Liver (tissue), 9 donors: ENCODE results near the gene TECTB. TPM values are rescaled to one million over a fixed set of nuclear protein-coding genes. Genes with fewer than 3 reads are reported as not detected.

Experiments
- DNase-seq: peaks from one replicate; pipeline ENCODE4 v3.0.0-alpha.2; 2017; ENCODE audit warnings: low spot score
- H3K27ac ChIP-seq, 2 donors: one replicate each; pipeline ENCODE4 v1.7.0; 2013; ENCODE audit warnings: inconsistent platforms in 2 of 2, low read length in 2 of 2, control low read depth in 1 of 2, low read depth in 1 of 2, mild to moderate bottlenecking in 1 of 2
- H3K27me3 ChIP-seq, 4 donors: one replicate each; pipeline versions ENCODE4 v1.6.1 to v1.7.0; 2013; ENCODE audit warnings: low read length in 3 of 4, inconsistent platforms in 1 of 4, mild to moderate bottlenecking in 1 of 4, moderate library complexity in 1 of 4; ENCODE audit not compliant: control insufficient read depth in 4 of 4, insufficient read depth in 4 of 4
- H3K36me3 ChIP-seq, 4 donors: one replicate each; pipeline versions ENCODE4 v1.6.1 to v1.7.0; 2013; ENCODE audit warnings: low read length in 3 of 4, mild to moderate bottlenecking in 3 of 4, low read depth in 1 of 4, moderate library complexity in 1 of 4; ENCODE audit not compliant: control insufficient read depth in 4 of 4, insufficient read depth in 3 of 4
- H3K4me1 ChIP-seq, 4 donors: one replicate each; pipeline versions ENCODE4 v1.6.1 to v1.7.0; 2013; ENCODE audit warnings: low read length in 3 of 4, mild to moderate bottlenecking in 3 of 4, moderate library complexity in 1 of 4; ENCODE audit not compliant: control insufficient read depth in 4 of 4, insufficient read depth in 4 of 4
- H3K4me3 ChIP-seq, 3 donors: one replicate each; pipeline versions ENCODE4 v1.6.1 to v1.7.0; 2013; ENCODE audit warnings: low read length in 3 of 3, control low read depth in 1 of 3, low read depth in 1 of 3, mild to moderate bottlenecking in 1 of 3
- H3K9ac ChIP-seq, 2 donors: one replicate each; pipeline ENCODE4 v1.7.0; 2013; ENCODE audit warnings: low read length in 2 of 2, mild to moderate bottlenecking in 2 of 2, moderate library complexity in 2 of 2, control low read depth in 1 of 2, low read depth in 1 of 2
- H3K9me3 ChIP-seq, 4 donors: one replicate each; pipeline versions ENCODE4 v1.6.1 to v1.7.0; 2013; ENCODE audit warnings: low read length in 3 of 4; ENCODE audit not compliant: control insufficient read depth in 4 of 4
- EGR1 ChIP-seq, 2 donors: IDR thresholded peaks; 2 replicates each; pipeline ENCODE4 v1.6.1; 2016 to 2018; ENCODE audit warnings: antibody characterized with exemption in 2 of 2, low read depth in 2 of 2
- FOXA1 ChIP-seq: IDR thresholded peaks from 2 replicates; pipeline ENCODE4 v1.6.1; 2016; ENCODE audit warnings: antibody characterized with exemption
- FOXA2 ChIP-seq: IDR thresholded peaks from 2 replicates; pipeline ENCODE4 v1.6.1; 2016; ENCODE audit warnings: antibody characterized with exemption
- GABPA ChIP-seq, 2 donors: IDR thresholded peaks in 1 of 2; conservative IDR thresholded peaks in 1 of 2; 2 replicates each; pipeline ENCODE4 v1.6.1; 2016; ENCODE audit warnings: antibody characterized with exemption in 2 of 2, mild to moderate bottlenecking in 1 of 2, moderate library complexity in 1 of 2
- HNF4A ChIP-seq, 2 donors: conservative IDR thresholded peaks; 2 replicates each; pipeline ENCODE4 v1.6.1; 2016; ENCODE audit warnings: antibody characterized with exemption in 2 of 2, mild to moderate bottlenecking in 2 of 2
- HNF4G ChIP-seq: IDR thresholded peaks from 2 replicates; pipeline ENCODE4 v1.6.1; 2016; ENCODE audit warnings: antibody characterized with exemption
- JUND ChIP-seq, 2 donors: IDR thresholded peaks; 2 replicates each; pipeline ENCODE4 v1.6.1; 2016; ENCODE audit warnings: antibody characterized with exemption in 2 of 2
- NR2F2 ChIP-seq: IDR thresholded peaks from 2 replicates; pipeline ENCODE4 v1.6.1; 2016; ENCODE audit warnings: antibody characterized with exemption
- RAD21 ChIP-seq, 2 donors: IDR thresholded peaks; 2 replicates each; pipeline ENCODE4 v1.6.1; 2016; ENCODE audit warnings: antibody characterized with exemption in 2 of 2, mild to moderate bottlenecking in 2 of 2
- RXRA ChIP-seq, 2 donors: IDR thresholded peaks; 2 replicates each; pipeline ENCODE4 v1.6.1; 2017 to 2018; ENCODE audit warnings: antibody characterized with exemption in 2 of 2, mild to moderate bottlenecking in 1 of 2
- SP1 ChIP-seq: IDR thresholded peaks from 2 replicates; pipeline ENCODE4 v1.6.1; 2018; ENCODE audit warnings: antibody characterized with exemption, mild to moderate bottlenecking
- TAF1 ChIP-seq: conservative IDR thresholded peaks from 2 replicates; pipeline ENCODE4 v1.6.1; 2016; ENCODE audit warnings: antibody characterized with exemption, mild to moderate bottlenecking
- YY1 ChIP-seq: IDR thresholded peaks from 2 replicates; pipeline ENCODE4 v1.6.1; 2016; ENCODE audit warnings: antibody characterized with exemption, mild to moderate bottlenecking
- WGBS: extraction: QIAGEN DNeasy Blood & Tissue Kit; methylation state at CpG from one replicate; pipeline ENCODE4 v1.1.7; 2013; 5-methylcytosine and 5-hydroxymethylcytosine counted together
- polyA plus RNA-seq, 2 donors: library from polyadenylated mRNA; stranded (reverse) in 1 of 2; unstranded in 1 of 2; fragments of 200-250 nt in 1 of 2; fragments of >200 nt in 1 of 2; fragmentation: Nextera tagmentation in 1 of 2; extraction: Ambion mirVana in 1 of 2; gene quantifications; one replicate each; pipeline versions ENCODE4 v1.2.1 to v1.2.3, GENCODE V29; 2013 to 2015
- total RNA-seq, 2 donors: library from RNA; depleted of rRNA; stranded (reverse); fragments of >200 nt; gene quantifications; one replicate each; pipeline ENCODE4 v1.2.3, GENCODE V29; 2014
- TF ChIP-seq, protein P1 (sequence below): IDR thresholded peaks from 2 replicates; pipeline ENCODE4 v1.6.1; 2016; ENCODE audit warnings: antibody characterized with exemption
- TF ChIP-seq, protein P2 (sequence below): IDR thresholded peaks from 2 replicates; pipeline ENCODE4 v1.6.1; 2016; ENCODE audit warnings: antibody characterized with exemption, mild to moderate bottlenecking
- TF ChIP-seq, protein P3 (sequence below): IDR thresholded peaks from 2 replicates; pipeline ENCODE4 v1.6.1; 2016; ENCODE audit warnings: antibody characterized with exemption
- TF ChIP-seq, protein P4 (sequence below): IDR thresholded peaks from 2 replicates; pipeline ENCODE4 v1.6.1; 2016; ENCODE audit warnings: antibody characterized with exemption
- TF ChIP-seq, protein P5 (sequence below): fragments of 150-350 bp; IDR thresholded peaks from 2 replicates; pipeline ENCODE4 v1.5.1; 2017; ENCODE audit warnings: improper control_type of control experiment, low read depth, low read length; ENCODE audit not compliant: missing input control
- donor health status: healthy.
- donor health status: healthy.
- donor health status: healthy.
- donor health status: healthy.
- donor health status: healthy.

Gene TECTB
- total and polyA plus RNA-seq, 4 donors: 0.05 to 0.44 (median 0.08) TPM

DNA sequence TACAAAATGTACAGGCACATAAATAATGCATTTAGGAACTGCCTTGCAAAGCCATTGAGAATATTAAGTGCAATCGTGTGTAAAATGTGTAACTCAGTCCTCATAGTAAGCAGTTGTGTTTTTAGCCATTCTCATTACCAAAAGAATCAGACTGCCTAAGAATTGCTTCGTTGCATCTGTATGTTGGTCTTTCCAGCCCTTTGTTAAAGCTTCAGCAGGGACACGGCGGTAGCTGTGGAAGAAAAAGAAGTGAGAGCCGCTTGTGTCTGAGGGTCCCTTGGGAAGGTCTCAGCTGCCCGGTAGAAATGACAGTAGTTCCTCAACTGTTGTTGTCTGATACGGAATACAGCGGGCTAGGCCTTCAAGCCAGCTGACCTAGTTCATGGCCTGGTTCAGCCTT, 67.9 kb downstream of the TECTB start (continued):
- no peak for TF ChIP-seq HNF4A (conservative IDR thresholded peaks at IDR 0.05)
- no peak for TF ChIP-seq JUND (IDR thresholded peaks at IDR 0.05)
- TF ChIP-seq SP1: no peak
- TF ChIP-seq, protein P1, sequence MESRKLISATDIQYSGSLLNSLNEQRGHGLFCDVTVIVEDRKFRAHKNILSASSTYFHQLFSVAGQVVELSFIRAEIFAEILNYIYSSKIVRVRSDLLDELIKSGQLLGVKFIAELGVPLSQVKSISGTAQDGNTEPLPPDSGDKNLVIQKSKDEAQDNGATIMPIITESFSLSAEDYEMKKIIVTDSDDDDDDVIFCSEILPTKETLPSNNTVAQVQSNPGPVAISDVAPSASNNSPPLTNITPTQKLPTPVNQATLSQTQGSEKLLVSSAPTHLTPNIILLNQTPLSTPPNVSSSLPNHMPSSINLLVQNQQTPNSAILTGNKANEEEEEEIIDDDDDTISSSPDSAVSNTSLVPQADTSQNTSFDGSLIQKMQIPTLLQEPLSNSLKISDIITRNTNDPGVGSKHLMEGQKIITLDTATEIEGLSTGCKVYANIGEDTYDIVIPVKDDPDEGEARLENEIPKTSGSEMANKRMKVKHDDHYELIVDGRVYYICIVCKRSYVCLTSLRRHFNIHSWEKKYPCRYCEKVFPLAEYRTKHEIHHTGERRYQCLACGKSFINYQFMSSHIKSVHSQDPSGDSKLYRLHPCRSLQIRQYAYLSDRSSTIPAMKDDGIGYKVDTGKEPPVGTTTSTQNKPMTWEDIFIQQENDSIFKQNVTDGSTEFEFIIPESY: no peak
- no peak for TF ChIP-seq RXRA (IDR thresholded peaks at IDR 0.05)
- no peak for TF ChIP-seq RAD21 (IDR thresholded peaks at IDR 0.05)

DNA sequence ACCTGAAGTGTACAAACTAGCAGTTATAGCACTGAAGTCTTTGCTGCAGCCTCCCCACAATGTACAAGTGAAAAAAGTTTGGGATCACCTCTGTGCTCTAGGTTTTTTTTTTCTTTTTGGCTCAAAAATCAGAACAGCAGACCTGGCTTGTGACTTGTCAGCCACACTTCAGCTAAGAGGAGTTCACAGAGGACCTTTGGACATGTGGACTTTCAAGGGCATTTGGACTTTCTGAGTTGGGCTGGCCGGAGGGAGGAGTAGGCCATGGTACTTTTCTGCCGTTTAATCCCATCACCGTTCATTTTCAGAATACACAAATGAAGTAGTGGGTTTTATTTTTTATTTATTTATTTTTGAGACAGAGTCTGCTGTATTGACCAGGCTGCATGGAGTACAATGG, 68.8 kb downstream of the TECTB start:
- H3K27me3 ChIP-seq: no peaks in the 10 kb centered on the region
- 38% methylated on average over 3 of the region's 3 CpGs for WGBS
- no peak overlapping the region for H3K9ac ChIP-seq
- TF ChIP-seq HNF4A (conservative IDR thresholded peaks at IDR 0.05) (peak; percentile 97), HNF4G (peak; percentile 89), TAF1 (no peak), EGR1 (IDR thresholded peaks at IDR 0.05; ENCODE audit: low read depth in 2 of 2) (no peak), FOXA2 (peak; percentile 16), RXRA (IDR thresholded peaks at IDR 0.05) (peak; percentile 71 to 86), NR2F2 (no peak), YY1 (peak; percentile 22), FOXA1 (no peak), SP1 (peak; percentile 56), GABPA (IDR thresholded peaks at IDR 0.05 in 1 of 2, conservative IDR thresholded peaks at IDR 0.05 in 1 of 2) (no peak), RAD21 (IDR thresholded peaks at IDR 0.05) (peak; percentile 31 to 38), JUND (IDR thresholded peaks at IDR 0.05) (peak in 1 of 2 donors; percentile 67)
- TF ChIP-seq, protein P2, sequence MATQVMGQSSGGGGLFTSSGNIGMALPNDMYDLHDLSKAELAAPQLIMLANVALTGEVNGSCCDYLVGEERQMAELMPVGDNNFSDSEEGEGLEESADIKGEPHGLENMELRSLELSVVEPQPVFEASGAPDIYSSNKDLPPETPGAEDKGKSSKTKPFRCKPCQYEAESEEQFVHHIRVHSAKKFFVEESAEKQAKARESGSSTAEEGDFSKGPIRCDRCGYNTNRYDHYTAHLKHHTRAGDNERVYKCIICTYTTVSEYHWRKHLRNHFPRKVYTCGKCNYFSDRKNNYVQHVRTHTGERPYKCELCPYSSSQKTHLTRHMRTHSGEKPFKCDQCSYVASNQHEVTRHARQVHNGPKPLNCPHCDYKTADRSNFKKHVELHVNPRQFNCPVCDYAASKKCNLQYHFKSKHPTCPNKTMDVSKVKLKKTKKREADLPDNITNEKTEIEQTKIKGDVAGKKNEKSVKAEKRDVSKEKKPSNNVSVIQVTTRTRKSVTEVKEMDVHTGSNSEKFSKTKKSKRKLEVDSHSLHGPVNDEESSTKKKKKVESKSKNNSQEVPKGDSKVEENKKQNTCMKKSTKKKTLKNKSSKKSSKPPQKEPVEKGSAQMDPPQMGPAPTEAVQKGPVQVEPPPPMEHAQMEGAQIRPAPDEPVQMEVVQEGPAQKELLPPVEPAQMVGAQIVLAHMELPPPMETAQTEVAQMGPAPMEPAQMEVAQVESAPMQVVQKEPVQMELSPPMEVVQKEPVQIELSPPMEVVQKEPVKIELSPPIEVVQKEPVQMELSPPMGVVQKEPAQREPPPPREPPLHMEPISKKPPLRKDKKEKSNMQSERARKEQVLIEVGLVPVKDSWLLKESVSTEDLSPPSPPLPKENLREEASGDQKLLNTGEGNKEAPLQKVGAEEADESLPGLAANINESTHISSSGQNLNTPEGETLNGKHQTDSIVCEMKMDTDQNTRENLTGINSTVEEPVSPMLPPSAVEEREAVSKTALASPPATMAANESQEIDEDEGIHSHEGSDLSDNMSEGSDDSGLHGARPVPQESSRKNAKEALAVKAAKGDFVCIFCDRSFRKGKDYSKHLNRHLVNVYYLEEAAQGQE: peak; percentile 12
- TF ChIP-seq, protein P3, sequence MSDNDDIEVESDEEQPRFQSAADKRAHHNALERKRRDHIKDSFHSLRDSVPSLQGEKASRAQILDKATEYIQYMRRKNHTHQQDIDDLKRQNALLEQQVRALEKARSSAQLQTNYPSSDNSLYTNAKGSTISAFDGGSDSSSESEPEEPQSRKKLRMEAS: peak; percentile 53
- TF ChIP-seq, protein P1: peak; percentile 46
- TF ChIP-seq, protein P4, sequence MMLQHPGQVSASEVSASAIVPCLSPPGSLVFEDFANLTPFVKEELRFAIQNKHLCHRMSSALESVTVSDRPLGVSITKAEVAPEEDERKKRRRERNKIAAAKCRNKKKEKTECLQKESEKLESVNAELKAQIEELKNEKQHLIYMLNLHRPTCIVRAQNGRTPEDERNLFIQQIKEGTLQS: no peak
- TF ChIP-seq, protein P5, sequence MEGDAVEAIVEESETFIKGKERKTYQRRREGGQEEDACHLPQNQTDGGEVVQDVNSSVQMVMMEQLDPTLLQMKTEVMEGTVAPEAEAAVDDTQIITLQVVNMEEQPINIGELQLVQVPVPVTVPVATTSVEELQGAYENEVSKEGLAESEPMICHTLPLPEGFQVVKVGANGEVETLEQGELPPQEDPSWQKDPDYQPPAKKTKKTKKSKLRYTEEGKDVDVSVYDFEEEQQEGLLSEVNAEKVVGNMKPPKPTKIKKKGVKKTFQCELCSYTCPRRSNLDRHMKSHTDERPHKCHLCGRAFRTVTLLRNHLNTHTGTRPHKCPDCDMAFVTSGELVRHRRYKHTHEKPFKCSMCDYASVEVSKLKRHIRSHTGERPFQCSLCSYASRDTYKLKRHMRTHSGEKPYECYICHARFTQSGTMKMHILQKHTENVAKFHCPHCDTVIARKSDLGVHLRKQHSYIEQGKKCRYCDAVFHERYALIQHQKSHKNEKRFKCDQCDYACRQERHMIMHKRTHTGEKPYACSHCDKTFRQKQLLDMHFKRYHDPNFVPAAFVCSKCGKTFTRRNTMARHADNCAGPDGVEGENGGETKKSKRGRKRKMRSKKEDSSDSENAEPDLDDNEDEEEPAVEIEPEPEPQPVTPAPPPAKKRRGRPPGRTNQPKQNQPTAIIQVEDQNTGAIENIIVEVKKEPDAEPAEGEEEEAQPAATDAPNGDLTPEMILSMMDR: no peak
- peaks cover 0 to 27% (median 25%) of the 10 kb centered on the region in 4 donors for H3K4me1 ChIP-seq
- H3K4me3 ChIP-seq: no peak overlapping the region
- H3K9me3 ChIP-seq: no peaks in the 10 kb centered on the region
- DNase-seq: no peak
- H3K36me3 ChIP-seq: no peaks in the 10 kb centered on the region
- no peak overlapping the region for H3K27ac ChIP-seq
